ENCODE data around the gene ZNF277. TPM values are rescaled to one million over a fixed set of nuclear protein-coding genes. Genes with fewer than 3 reads are reported as not detected.

The ZNF277 gene
- total RNA-seq, 2 experiments from 2014 or later = 14.8 to 15.6 TPM

DNA sequence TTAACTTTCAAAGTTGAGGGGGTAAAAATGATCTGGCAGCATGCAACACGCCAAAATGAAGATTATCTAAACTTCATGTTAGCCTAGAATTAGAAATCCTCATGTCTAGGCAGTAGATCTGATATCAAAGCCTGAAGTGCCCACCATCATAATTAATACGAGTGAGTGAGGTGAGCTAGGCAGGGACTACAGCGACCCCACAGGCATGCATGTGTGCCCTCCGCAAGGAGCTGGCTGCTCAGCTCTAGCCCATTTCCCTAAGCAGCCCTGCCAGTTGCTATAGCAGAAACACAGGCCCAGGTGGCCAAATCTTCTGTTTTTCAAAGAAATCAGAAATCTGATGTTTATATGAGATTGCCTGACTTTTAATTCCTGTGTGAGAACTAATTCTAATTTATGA lies 150.6 kb downstream of the ZNF277 start:
- ChIA-PET CTCF (no interaction called here), POLR2A (no interaction called here)
- DNase-seq = no peak
- ATAC-seq = no peak
- H3K27me3 Mint-ChIP-seq (ENCODE audit: low read depth) = peaks cover 8% of the 10 kb centered on the region
- H3K9me3 Mint-ChIP-seq (ENCODE audit: insufficient read depth) = no peaks in the 10 kb centered on the region
- no peaks in the 10 kb centered on the region for H3K4me1 Mint-ChIP-seq (ENCODE audit: low read depth)
- no peak overlapping the region for H3K4me3 Mint-ChIP-seq
- H3K27ac Mint-ChIP-seq = no peak overlapping the region
- H3K36me3 Mint-ChIP-seq (ENCODE audit: low read depth) = no peaks in the 10 kb centered on the region

DNA sequence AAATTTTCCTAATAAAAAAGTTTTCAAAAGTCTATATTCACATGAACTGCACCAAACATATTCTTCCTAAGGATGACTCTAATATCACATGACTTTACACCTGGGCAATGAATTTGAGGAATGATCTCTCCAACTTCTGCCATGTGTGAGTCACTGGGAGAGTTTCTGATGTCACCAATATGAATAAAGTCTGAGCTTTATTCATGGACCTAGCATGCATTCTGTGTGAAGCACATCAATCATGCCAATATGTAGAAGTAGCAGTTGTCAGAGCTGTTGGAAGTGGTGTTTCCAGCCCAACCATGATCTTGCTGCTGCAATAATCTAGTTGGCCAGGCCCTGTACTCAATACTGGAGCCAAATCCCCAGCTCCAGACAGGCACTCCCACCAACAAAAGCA lies 152.0 kb downstream of the ZNF277 start:
- no peak overlapping the region for H3K27ac Mint-ChIP-seq
- H3K9me3 Mint-ChIP-seq (ENCODE audit: insufficient read depth) = no peaks in the 10 kb centered on the region
- H3K4me1 Mint-ChIP-seq (ENCODE audit: low read depth) = no peaks in the 10 kb centered on the region
- CTCF ChIA-PET = no interaction called here
- H3K4me3 Mint-ChIP-seq = no peak overlapping the region
- ATAC-seq = no peak
- DNase-seq = no peak
- no peaks in the 10 kb centered on the region for H3K36me3 Mint-ChIP-seq (ENCODE audit: low read depth)
- POLR2A ChIA-PET = no interaction called here
- peaks cover 6% of the 10 kb centered on the region for H3K27me3 Mint-ChIP-seq (ENCODE audit: low read depth)

- POLR2A ChIA-PET = no interaction called here
- Mint-ChIP-seq H3K36me3 (ENCODE audit: low read depth) (no peaks in the 10 kb centered on the region), H3K9me3 (ENCODE audit: insufficient read depth) (no peaks in the 10 kb centered on the region), H3K4me3 (no peak overlapping the region), H3K27ac (no peak overlapping the region), H3K4me1 (ENCODE audit: low read depth) (no peaks in the 10 kb centered on the region), H3K27me3 (ENCODE audit: low read depth) (peaks cover 6% of the 10 kb centered on the region)
- CTCF ChIA-PET = no interaction called here
- DNase-seq = no peak
- no peak for ATAC-seq
These were observed 152.6 kb downstream of the ZNF277 start for GRCh38 chr7:112359086-112359485.

GRCh38 chr7:112360681-112361080 lies 154.2 kb downstream of the ZNF277 start:
- Mint-ChIP-seq H3K27ac (no peak overlapping the region), H3K4me1 (ENCODE audit: low read depth) (no peaks in the 10 kb centered on the region), H3K27me3 (ENCODE audit: low read depth) (peaks cover 3% of the 10 kb centered on the region), H3K36me3 (ENCODE audit: low read depth) (no peaks in the 10 kb centered on the region), H3K9me3 (ENCODE audit: insufficient read depth) (no peaks in the 10 kb centered on the region), H3K4me3 (no peak overlapping the region)
- no peak for DNase-seq
- ChIA-PET CTCF (no interaction called here), POLR2A (no interaction called here)
- ATAC-seq = no peak

DNA sequence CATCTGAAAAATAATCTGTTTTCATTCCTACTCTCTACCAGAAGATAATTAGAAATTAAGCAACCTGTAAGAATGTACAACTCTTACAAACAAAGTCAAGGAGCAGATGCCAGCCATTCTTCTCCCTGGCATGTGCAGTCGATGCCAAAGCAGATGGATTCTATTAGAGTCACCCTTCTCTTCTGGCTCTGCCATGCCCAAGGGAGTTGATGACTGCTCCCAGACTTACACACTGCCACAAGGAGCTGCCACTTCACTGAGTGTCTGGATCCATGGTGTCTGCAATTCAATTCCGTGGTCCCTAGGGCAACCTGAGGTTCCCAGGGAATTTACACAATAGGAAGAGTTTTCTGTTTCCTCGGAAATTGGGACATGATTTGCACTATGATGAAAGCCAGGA lies 154.7 kb downstream of the ZNF277 start:
- no peak for DNase-seq
- ChIA-PET CTCF (no interaction called here), POLR2A (no interaction called here)
- no peak for ATAC-seq
- no peaks in the 10 kb centered on the region for H3K36me3 Mint-ChIP-seq (ENCODE audit: low read depth)
- H3K27me3 Mint-ChIP-seq (ENCODE audit: low read depth) = no peaks in the 10 kb centered on the region
- H3K4me3 Mint-ChIP-seq = no peak overlapping the region
- no peak overlapping the region for H3K27ac Mint-ChIP-seq
- H3K4me1 Mint-ChIP-seq (ENCODE audit: low read depth) = no peaks in the 10 kb centered on the region
- no peaks in the 10 kb centered on the region for H3K9me3 Mint-ChIP-seq (ENCODE audit: insufficient read depth)

DNA sequence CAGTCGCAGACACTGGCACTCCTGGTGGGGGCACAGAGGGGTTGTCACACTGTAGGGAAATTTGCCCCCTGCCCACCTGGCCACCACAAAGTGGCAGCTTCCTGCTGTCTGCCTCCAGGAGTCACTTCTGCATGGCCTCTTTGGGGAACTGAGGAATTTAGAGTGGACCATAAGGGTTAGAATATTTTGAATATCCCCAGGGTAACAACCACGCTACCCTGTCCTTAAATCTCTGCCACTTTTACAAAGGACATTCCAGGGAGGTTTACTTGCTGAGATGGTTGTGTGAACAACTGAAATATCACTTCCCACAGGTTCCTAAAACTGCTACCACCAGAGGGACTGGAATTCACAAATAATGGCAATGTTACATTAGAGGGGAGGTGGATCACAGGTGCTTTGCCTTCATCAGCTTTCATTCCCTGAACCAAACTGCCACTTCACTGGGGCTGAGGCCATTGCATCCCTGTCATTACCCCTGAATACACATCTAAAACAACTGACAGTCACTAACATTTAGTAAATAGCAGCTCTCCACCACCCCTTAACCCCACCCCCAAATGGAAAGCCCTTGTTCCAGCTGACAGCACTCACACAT lies 155.7 kb downstream of the ZNF277 start:
- ATAC-seq (no peak), DNase-seq (no peak)
- no peaks in the 10 kb centered on the region for H3K4me1 Mint-ChIP-seq (ENCODE audit: low read depth)
- POLR2A ChIA-PET = no interaction called here
- H3K9me3 Mint-ChIP-seq (ENCODE audit: insufficient read depth) = no peaks in the 10 kb centered on the region
- H3K27me3 Mint-ChIP-seq (ENCODE audit: low read depth) = no peaks in the 10 kb centered on the region
- H3K27ac Mint-ChIP-seq = no peak overlapping the region
- no peaks in the 10 kb centered on the region for H3K36me3 Mint-ChIP-seq (ENCODE audit: low read depth)
- CTCF ChIA-PET = no interaction called here
- no peak overlapping the region for H3K4me3 Mint-ChIP-seq

DNA sequence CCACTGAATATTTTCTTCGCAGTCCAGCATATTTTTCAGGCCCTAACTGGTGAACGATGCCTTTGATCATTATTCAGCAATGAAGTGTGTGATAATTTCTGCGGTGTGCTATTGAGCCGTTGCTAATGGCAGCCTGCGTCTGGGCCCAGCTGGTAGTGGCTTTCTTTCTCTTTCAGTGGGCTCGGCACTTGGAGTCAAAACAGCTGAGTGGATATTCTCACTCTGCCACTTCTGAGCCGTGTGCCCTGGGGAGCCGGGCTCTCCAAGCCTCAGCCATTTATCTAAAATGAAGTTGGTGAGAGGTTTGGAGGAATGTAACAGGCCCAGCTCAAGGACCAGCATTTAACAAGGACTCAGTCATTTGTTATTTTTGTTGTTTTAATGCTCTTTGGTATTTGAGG lies 156.2 kb downstream of the ZNF277 start:
- ATAC-seq = no peak
- H3K27me3 Mint-ChIP-seq (ENCODE audit: low read depth) = no peaks in the 10 kb centered on the region
- no peak overlapping the region for H3K27ac Mint-ChIP-seq
- CTCF ChIA-PET = no interaction called here
- H3K36me3 Mint-ChIP-seq (ENCODE audit: low read depth) = no peaks in the 10 kb centered on the region
- H3K4me3 Mint-ChIP-seq = no peak overlapping the region
- POLR2A ChIA-PET = no interaction called here
- no peaks in the 10 kb centered on the region for H3K4me1 Mint-ChIP-seq (ENCODE audit: low read depth)
- DNase-seq = no peak
- H3K9me3 Mint-ChIP-seq (ENCODE audit: insufficient read depth) = no peaks in the 10 kb centered on the region

DNA sequence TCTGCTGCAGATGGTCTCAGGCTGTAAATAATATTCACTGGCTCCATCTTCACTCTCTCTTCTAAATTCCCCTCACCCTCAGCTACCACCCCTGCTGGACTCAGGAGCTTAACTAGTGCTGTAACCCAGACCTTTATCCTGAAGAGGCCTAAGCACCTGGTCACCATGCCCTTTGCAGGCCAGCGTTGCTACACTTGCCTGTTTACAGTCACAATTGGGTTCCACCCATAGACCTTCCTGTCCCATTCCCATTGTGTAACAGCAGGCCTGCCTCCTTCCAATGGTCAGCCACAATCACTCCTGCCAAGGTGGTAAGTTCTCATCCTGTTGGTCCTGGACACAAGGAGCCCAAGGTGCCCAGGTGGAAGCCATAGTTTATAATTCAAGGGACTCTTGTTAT lies 157.9 kb downstream of the ZNF277 start:
- no peaks in the 10 kb centered on the region for H3K36me3 Mint-ChIP-seq (ENCODE audit: low read depth)
- DNase-seq (no peak), ATAC-seq (no peak)
- no peak overlapping the region for H3K4me3 Mint-ChIP-seq
- H3K9me3 Mint-ChIP-seq (ENCODE audit: insufficient read depth) = no peaks in the 10 kb centered on the region
- H3K27me3 Mint-ChIP-seq (ENCODE audit: low read depth) = peaks cover under 1% of the 10 kb centered on the region
- CTCF ChIA-PET = no interaction called here
- POLR2A ChIA-PET = no interaction called here
- H3K4me1 Mint-ChIP-seq (ENCODE audit: low read depth) = no peaks in the 10 kb centered on the region
- H3K27ac Mint-ChIP-seq = no peak overlapping the region

DNA sequence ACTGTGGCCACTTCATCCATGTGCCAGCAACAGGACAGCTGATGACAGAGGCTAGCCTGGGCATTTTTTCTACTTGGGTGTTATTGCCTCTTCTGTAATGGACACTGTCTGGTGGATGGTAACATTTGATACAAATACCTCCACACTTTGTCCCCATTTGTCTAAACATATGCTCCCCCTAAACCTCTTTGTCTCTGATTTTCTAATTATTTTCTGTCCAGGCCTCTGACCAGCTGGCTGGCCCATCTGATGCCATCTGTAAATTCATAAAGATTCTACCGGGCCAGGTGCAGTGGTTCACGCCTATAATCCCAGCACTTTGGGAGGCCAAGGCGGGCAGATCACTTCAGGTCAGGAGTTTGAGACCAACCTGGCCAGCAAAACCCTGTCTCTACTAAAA lies 159.1 kb downstream of the ZNF277 start:
- POLR2A ChIA-PET = no interaction called here
- peaks cover 3% of the 10 kb centered on the region for H3K27me3 Mint-ChIP-seq (ENCODE audit: low read depth)
- ATAC-seq (no peak), DNase-seq (no peak)
- no peaks in the 10 kb centered on the region for H3K9me3 Mint-ChIP-seq (ENCODE audit: insufficient read depth)
- no peaks in the 10 kb centered on the region for H3K4me1 Mint-ChIP-seq (ENCODE audit: low read depth)
- H3K4me3 Mint-ChIP-seq = no peak overlapping the region
- H3K27ac Mint-ChIP-seq = no peak overlapping the region
- no peaks in the 10 kb centered on the region for H3K36me3 Mint-ChIP-seq (ENCODE audit: low read depth)
- CTCF ChIA-PET = no interaction called here

DNA sequence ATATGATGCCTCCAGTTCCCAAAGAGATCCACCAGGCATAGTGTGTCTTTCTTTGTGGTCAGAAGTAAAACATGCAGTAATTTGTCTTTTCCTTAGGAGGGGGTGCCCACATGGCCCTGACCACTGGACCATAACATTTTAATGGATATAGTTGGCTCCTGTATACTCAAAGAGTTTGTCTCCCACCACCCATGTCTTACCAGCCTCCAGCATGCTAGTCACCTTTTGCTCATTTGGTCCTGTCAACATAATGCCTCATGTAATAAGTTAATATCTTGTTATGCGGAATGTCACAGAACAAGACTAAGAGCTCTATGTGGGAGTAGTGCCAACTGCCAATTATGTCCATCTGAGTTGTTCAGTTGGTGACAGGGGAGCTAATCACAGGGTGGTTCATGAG lies 160.4 kb downstream of the ZNF277 start:
- CTCF ChIA-PET = no interaction called here
- DNase-seq (no peak), ATAC-seq (no peak)
- POLR2A ChIA-PET = no interaction called here
- Mint-ChIP-seq H3K4me3 (no peak overlapping the region), H3K4me1 (ENCODE audit: low read depth) (no peaks in the 10 kb centered on the region), H3K9me3 (ENCODE audit: insufficient read depth) (no peaks in the 10 kb centered on the region), H3K27ac (no peak overlapping the region), H3K36me3 (ENCODE audit: low read depth) (no peaks in the 10 kb centered on the region), H3K27me3 (ENCODE audit: low read depth) (peaks cover 5% of the 10 kb centered on the region)

- ATAC-seq = no peak
- Mint-ChIP-seq H3K27ac (no peak overlapping the region), H3K36me3 (ENCODE audit: low read depth) (no peaks in the 10 kb centered on the region), H3K27me3 (ENCODE audit: low read depth) (peaks cover 5% of the 10 kb centered on the region), H3K9me3 (ENCODE audit: insufficient read depth) (no peaks in the 10 kb centered on the region), H3K4me3 (no peak overlapping the region), H3K4me1 (ENCODE audit: low read depth) (no peaks in the 10 kb centered on the region)
- ChIA-PET CTCF (no interaction called here), POLR2A (no interaction called here)
- DNase-seq = no peak
These were observed 163.9 kb downstream of the ZNF277 start for GRCh38 chr7:112370436-112370835.

DNA sequence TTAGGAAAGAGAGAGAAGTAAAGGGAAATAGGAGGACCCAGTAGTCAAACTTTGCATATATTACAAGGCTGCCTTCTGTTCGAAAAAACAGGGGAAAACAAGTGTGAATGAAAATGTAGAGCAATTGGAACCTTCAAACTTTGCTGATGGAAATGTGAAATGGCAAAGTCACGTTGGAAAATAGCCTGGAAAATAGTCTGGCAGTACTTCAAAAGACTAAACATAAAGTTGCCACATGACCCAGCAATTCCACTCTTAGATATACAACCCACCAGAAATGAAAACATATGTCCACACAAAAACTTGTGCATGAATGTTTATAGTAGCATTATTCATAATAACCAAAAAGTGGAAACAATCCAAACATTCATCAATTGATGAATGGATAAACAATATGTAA lies 165.2 kb downstream of the ZNF277 start:
- POLR2A ChIA-PET = no interaction called here
- Mint-ChIP-seq H3K36me3 (ENCODE audit: low read depth) (no peaks in the 10 kb centered on the region), H3K4me1 (ENCODE audit: low read depth) (no peaks in the 10 kb centered on the region), H3K27ac (no peak overlapping the region), H3K9me3 (ENCODE audit: insufficient read depth) (no peaks in the 10 kb centered on the region), H3K4me3 (no peak overlapping the region), H3K27me3 (ENCODE audit: low read depth) (peaks cover 5% of the 10 kb centered on the region)
- DNase-seq (no peak), ATAC-seq (no peak)
- CTCF ChIA-PET = no interaction called here

GRCh38 chr7:112372101-112372500 lies 165.6 kb downstream of the ZNF277 start:
- CTCF ChIA-PET = no interaction called here
- ATAC-seq (no peak), DNase-seq (no peak)
- no peaks in the 10 kb centered on the region for H3K36me3 Mint-ChIP-seq (ENCODE audit: low read depth)
- no peak overlapping the region for H3K4me3 Mint-ChIP-seq
- H3K4me1 Mint-ChIP-seq (ENCODE audit: low read depth) = no peaks in the 10 kb centered on the region
- POLR2A ChIA-PET = no interaction called here
- no peak overlapping the region for H3K27ac Mint-ChIP-seq
- H3K27me3 Mint-ChIP-seq (ENCODE audit: low read depth) = peaks cover 5% of the 10 kb centered on the region
- no peaks in the 10 kb centered on the region for H3K9me3 Mint-ChIP-seq (ENCODE audit: insufficient read depth)

Measured in activated CD8-positive, alpha-beta T cell treated with anti-CD3 and anti-CD28 coated beads, Interleukin-2, amount 10 ng/mL, durations not matched to agents 7 days and 5 days (primary cell).